Subcutaneous adipose tissue (tissue), 4 donors: Measurements from ENCODE around the gene MSMP. TPM values are rescaled to one million over a fixed set of nuclear protein-coding genes. Genes with fewer than 3 reads are reported as not detected.

Experiments
- CTCF ChIP-seq: fragments of 450-650 bp; IDR thresholded peaks from one replicate; pipeline ENCODE4 v1.5.1; 2016; ENCODE audit warnings: low read depth, mild to moderate bottlenecking, control low read depth, antibody characterized with exemption, moderate library complexity
- total RNA-seq, 4 donors: library from RNA; depleted of rRNA; stranded (reverse); fragments of >200 nt; gene quantifications; one replicate each; pipeline ENCODE4 v1.1.0, GENCODE V29; 2016

The MSMP gene
- total RNA-seq, 4 donors from 2014 or later: not detected

GRCh38 chr9:35712762-35713400 lies 41.2 kb downstream of the MSMP start:
- TF ChIP-seq CTCF: no peak

GRCh38 chr9:35711501-35712428 lies 42.3 kb downstream of the MSMP start:
- no peak for TF ChIP-seq CTCF

GRCh38 chr9:35710818-35711500 lies 43.1 kb downstream of the MSMP start:
- no peak for TF ChIP-seq CTCF

- TF ChIP-seq CTCF: no peak
Observed at GRCh38 chr9:35708146-35708545, 45.9 kb downstream of the MSMP start.

- no peak for TF ChIP-seq CTCF
Observed at GRCh38 chr9:35706951-35707350, 47.1 kb downstream of the MSMP start.

- no peak for TF ChIP-seq CTCF
Observed at GRCh38 chr9:35705836-35706430, 48.1 kb downstream of the MSMP start.

GRCh38 chr9:35705372-35705771 lies 48.7 kb downstream of the MSMP start:
- TF ChIP-seq CTCF: no peak
